NCI-H2227 (cell line): ENCODE results near the gene SIPA1.
"Not testable (repeated sequence)": the region's sequence is repeated elsewhere in the genome, so short reads cannot be mapped to it uniquely, and the experiment has no call there.

ENCODE experiments used
- DNase-seq: peaks from one replicate; lab custom pipeline; 2025; ENCODE audit not compliant: unreplicated experiment; lab: John Stamatoyannopoulos, UW

Gene SIPA1

GRCh38 chr11:65623177-65623576 lies 14.7 kb upstream of the SIPA1 start:
- no peak for DNase-seq

- no peak for DNase-seq
Observed at GRCh38 chr11:65623852-65624616, 13.9 kb upstream of the SIPA1 start.

- no peak for DNase-seq
Observed at GRCh38 chr11:65624931-65625627, 12.8 kb upstream of the SIPA1 start.

GRCh38 chr11:65625628-65626342 lies 12.1 kb upstream of the SIPA1 start:
- DNase-seq, result peak; percentile 38

GRCh38 chr11:65627202-65627601 lies 10.7 kb upstream of the SIPA1 start:
- no peak for DNase-seq

- DNase-seq, result no peak
Observed at GRCh38 chr11:65629579-65629978, 8.3 kb upstream of the SIPA1 start.

- DNase-seq, result no peak
Observed at GRCh38 chr11:65630215-65630614, 7.7 kb upstream of the SIPA1 start.

- no peak for DNase-seq
Observed at GRCh38 chr11:65633390-65634108, 4.4 kb upstream of the SIPA1 start.

- no peak for DNase-seq
Observed at GRCh38 chr11:65634109-65634436, 3.8 kb upstream of the SIPA1 start.

GRCh38 chr11:65634440-65634839 lies 3.5 kb upstream of the SIPA1 start:
- DNase-seq, result no peak

GRCh38 chr11:65634905-65635731 lies 2.8 kb upstream of the SIPA1 start:
- DNase-seq, result no peak

- no peak for DNase-seq
Observed at GRCh38 chr11:65636108-65637031, 1.5 kb upstream of the SIPA1 start.

GRCh38 chr11:65637032-65637557 lies 806 bp upstream of the SIPA1 start:
- DNase-seq, result no peak

- not testable (repeated sequence) for DNase-seq
Observed at GRCh38 chr11:65639228-65639597, 1.3 kb downstream of the SIPA1 start.

- no peak for DNase-seq
Observed at GRCh38 chr11:65639623-65640482, 2.0 kb downstream of the SIPA1 start.

- DNase-seq, result no peak
Observed at GRCh38 chr11:65640483-65641296, 2.8 kb downstream of the SIPA1 start.

GRCh38 chr11:65641297-65642013 lies 3.6 kb downstream of the SIPA1 start:
- no peak for DNase-seq
